OCI-LY1 (cell line): ENCODE data around the gene KRT23.

Source experiments
- CTCF ChIP-seq: fragments of 200-600 bp; sonication (generic), shearing (Covaris generic); IDR thresholded peaks from 2 replicates; pipeline ENCODE4 v1.5.1; 2017; ENCODE audit warnings: mild to moderate bottlenecking, antibody characterized with exemption, low read length, moderate library complexity, mixed read lengths
- EZH2 ChIP-seq: fragments of 200-600 bp; sonication (generic), shearing (Covaris generic); IDR thresholded peaks from 2 replicates; pipeline ENCODE4 v1.8.0; 2017; ENCODE audit warnings: borderline replicate concordance, mixed run types, mild to moderate bottlenecking, antibody characterized with exemption, low read length, moderate library complexity, mixed read lengths

GRCh38 chr17:40910441-40910841 lies 27.0 kb downstream of the KRT23 start:
- TF ChIP-seq CTCF (no peak), EZH2 (no peak)
